ENCODE data around the gene BRINP3.

DNA sequence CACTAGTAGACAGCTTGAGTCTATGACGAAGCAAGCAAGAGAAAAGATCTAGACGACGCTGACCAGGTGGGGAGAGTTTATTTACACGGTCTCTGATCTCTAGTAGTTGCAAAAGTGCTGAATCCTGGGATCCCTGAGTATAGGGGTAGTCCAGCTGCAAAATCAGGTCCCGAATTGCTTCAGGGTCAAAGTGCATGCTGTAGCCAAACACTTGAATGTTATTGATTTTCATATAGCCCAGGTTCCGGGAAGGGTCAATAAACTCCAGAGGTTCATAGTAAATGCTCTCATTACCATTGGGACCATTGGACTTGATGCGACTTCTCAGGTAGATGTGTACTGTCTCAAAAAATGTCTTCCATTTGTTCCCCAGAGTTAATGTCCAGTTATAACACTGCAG lies 379.6 kb downstream of the BRINP3 start:
- TF ChIP-seq POLR2A (IDR thresholded peaks at IDR 0.05; ENCODE audit: low read depth, low read length): no peak
- no peak for TF ChIP-seq CTCF (IDR thresholded peaks at IDR 0.05; ENCODE audit: extremely low read depth in 1 of 2, insufficient read depth in 1 of 2, low read depth in 1 of 2, low read length in 2 of 2)
- TF ChIP-seq POLR2AphosphoS5 (IDR thresholded peaks at IDR 0.05; ENCODE audit: insufficient read depth, low read depth, low read length): no peak
- no peak for TF ChIP-seq EZH2 (IDR thresholded peaks at IDR 0.05; ENCODE audit: borderline replicate concordance, low read depth, low read length, severe bottlenecking)
- no peak for TF ChIP-seq MYC (IDR thresholded peaks at IDR 0.05; ENCODE audit: low read depth, low read length)
- no peak for TF ChIP-seq MAX (IDR thresholded peaks at IDR 0.05; ENCODE audit: insufficient read depth, insufficient read length)
- no peak for TF ChIP-seq JUN (IDR thresholded peaks at IDR 0.05; ENCODE audit: borderline replicate concordance, insufficient read depth, insufficient read length, low read depth)
- no peak for TF ChIP-seq GATA2 (IDR thresholded peaks at IDR 0.05; ENCODE audit: insufficient read depth, insufficient read length, low read depth, low read length)

All from endothelial cell of umbilical vein (primary cell).